ENCODE data around the gene CES3. TPM values are rescaled to one million over a fixed set of nuclear protein-coding genes. Genes with fewer than 3 reads are reported as not detected.
A peak's percentile ranks its signal among the peaks of the same experiment; 100 is the strongest.

CES3 gene
- total and polyA plus RNA-seq, 9 of the 15 experiments (the other 6 are each of a cell fraction or from before 2014, with no cell fraction given), result 0.06 to 2.2 (median 0.68) TPM

DNA sequence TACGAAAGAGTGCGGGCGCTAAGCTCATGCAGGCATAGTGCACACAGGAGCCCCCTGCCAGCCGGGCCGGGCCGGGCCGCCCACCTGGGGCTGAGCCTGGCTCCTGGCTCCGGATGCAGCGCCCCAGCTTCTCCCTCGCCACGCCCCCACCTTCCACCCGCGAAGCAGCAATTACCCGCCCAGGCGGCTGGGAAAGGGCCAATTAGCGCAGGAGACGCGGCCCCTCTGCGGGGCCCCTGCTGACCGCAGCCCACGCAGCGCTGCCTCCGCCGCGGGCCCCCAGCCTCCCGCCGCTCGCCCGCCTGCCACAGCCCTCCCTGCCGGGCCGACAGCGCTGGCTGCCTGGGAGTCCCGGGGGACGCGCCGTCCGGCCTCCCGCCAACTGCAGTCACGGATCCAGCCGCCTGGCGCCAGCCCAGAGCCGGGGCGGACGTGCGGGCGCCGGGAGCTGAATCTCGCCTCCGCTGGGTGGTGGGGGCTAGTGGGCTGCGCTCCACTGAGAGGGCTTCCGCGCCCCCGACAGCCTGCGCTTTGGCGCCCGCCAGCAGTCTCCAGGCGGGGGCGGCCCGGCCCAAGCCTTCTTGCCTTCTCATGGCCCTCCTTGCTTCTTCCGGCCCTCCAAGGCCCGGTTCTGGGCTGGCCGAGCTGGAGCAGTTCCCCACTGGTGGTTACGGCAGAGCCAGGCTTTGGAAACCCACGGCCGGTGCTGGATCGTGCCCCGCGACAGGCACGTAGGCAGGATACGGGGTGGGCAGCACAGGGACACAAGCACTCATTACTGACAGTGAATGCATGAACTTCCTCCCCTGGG is 53.0 kb downstream of the CES3 start (continued):
- TF ChIP-seq CC2D1A (IDR thresholded peaks at IDR 0.05), result no peak
- no peak for TF ChIP-seq CREB1 (IDR thresholded peaks at IDR 0.05)
- TF ChIP-seq CREB1 (CRISPR knock-in tag; IDR thresholded peaks at IDR 0.05), result no peak
- TF ChIP-seq, protein P1, sequence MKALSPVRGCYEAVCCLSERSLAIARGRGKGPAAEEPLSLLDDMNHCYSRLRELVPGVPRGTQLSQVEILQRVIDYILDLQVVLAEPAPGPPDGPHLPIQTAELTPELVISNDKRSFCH (CRISPR knock-in tag; IDR thresholded peaks at IDR 0.05), result no peak
- TF ChIP-seq, protein P1 (tag; IDR thresholded peaks at IDR 0.05), result 0 out of 2 replicates have a peak, but pooled peaks have one; percentile 43
- TF ChIP-seq, protein P2, sequence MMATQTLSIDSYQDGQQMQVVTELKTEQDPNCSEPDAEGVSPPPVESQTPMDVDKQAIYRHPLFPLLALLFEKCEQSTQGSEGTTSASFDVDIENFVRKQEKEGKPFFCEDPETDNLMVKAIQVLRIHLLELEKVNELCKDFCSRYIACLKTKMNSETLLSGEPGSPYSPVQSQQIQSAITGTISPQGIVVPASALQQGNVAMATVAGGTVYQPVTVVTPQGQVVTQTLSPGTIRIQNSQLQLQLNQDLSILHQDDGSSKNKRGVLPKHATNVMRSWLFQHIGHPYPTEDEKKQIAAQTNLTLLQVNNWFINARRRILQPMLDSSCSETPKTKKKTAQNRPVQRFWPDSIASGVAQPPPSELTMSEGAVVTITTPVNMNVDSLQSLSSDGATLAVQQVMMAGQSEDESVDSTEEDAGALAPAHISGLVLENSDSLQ (IDR thresholded peaks at IDR 0.05), result no peak
- no peak for TF ChIP-seq DPF2 (IDR thresholded peaks at IDR 0.05)
- no peak for TF ChIP-seq THRAP3 (IDR thresholded peaks at IDR 0.05; ENCODE audit: borderline replicate concordance)
- TF ChIP-seq, protein P3, sequence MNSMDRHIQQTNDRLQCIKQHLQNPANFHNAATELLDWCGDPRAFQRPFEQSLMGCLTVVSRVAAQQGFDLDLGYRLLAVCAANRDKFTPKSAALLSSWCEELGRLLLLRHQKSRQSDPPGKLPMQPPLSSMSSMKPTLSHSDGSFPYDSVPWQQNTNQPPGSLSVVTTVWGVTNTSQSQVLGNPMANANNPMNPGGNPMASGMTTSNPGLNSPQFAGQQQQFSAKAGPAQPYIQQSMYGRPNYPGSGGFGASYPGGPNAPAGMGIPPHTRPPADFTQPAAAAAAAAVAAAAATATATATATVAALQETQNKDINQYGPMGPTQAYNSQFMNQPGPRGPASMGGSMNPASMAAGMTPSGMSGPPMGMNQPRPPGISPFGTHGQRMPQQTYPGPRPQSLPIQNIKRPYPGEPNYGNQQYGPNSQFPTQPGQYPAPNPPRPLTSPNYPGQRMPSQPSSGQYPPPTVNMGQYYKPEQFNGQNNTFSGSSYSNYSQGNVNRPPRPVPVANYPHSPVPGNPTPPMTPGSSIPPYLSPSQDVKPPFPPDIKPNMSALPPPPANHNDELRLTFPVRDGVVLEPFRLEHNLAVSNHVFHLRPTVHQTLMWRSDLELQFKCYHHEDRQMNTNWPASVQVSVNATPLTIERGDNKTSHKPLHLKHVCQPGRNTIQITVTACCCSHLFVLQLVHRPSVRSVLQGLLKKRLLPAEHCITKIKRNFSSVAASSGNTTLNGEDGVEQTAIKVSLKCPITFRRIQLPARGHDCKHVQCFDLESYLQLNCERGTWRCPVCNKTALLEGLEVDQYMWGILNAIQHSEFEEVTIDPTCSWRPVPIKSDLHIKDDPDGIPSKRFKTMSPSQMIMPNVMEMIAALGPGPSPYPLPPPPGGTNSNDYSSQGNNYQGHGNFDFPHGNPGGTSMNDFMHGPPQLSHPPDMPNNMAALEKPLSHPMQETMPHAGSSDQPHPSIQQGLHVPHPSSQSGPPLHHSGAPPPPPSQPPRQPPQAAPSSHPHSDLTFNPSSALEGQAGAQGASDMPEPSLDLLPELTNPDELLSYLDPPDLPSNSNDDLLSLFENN (IDR thresholded peaks at IDR 0.05; ENCODE audit: low read depth in 2 of 2, low read length in 2 of 2), result no peak
- TF ChIP-seq, protein P4, sequence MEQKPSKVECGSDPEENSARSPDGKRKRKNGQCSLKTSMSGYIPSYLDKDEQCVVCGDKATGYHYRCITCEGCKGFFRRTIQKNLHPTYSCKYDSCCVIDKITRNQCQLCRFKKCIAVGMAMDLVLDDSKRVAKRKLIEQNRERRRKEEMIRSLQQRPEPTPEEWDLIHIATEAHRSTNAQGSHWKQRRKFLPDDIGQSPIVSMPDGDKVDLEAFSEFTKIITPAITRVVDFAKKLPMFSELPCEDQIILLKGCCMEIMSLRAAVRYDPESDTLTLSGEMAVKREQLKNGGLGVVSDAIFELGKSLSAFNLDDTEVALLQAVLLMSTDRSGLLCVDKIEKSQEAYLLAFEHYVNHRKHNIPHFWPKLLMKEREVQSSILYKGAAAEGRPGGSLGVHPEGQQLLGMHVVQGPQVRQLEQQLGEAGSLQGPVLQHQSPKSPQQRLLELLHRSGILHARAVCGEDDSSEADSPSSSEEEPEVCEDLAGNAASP (IDR thresholded peaks at IDR 0.05), result no peak
- TF ChIP-seq HCFC1 (IDR thresholded peaks at IDR 0.05; ENCODE audit: low read depth, low read length), result no peak
- no peak for TF ChIP-seq DIDO1 (tag; IDR thresholded peaks at IDR 0.05; ENCODE audit: low read depth)
- no peak; the same call in 1 of the 2 replicates for TF ChIP-seq SIN3B (IDR thresholded peaks at IDR 0.05; ENCODE audit: low read depth)
- no peak for TF ChIP-seq GTF2E2 (tag; IDR thresholded peaks at IDR 0.05)
- no peak for TF ChIP-seq BDP1 (IDR thresholded peaks at IDR 0.05; ENCODE audit: insufficient read depth, insufficient read length)
- TF ChIP-seq, protein P5, sequence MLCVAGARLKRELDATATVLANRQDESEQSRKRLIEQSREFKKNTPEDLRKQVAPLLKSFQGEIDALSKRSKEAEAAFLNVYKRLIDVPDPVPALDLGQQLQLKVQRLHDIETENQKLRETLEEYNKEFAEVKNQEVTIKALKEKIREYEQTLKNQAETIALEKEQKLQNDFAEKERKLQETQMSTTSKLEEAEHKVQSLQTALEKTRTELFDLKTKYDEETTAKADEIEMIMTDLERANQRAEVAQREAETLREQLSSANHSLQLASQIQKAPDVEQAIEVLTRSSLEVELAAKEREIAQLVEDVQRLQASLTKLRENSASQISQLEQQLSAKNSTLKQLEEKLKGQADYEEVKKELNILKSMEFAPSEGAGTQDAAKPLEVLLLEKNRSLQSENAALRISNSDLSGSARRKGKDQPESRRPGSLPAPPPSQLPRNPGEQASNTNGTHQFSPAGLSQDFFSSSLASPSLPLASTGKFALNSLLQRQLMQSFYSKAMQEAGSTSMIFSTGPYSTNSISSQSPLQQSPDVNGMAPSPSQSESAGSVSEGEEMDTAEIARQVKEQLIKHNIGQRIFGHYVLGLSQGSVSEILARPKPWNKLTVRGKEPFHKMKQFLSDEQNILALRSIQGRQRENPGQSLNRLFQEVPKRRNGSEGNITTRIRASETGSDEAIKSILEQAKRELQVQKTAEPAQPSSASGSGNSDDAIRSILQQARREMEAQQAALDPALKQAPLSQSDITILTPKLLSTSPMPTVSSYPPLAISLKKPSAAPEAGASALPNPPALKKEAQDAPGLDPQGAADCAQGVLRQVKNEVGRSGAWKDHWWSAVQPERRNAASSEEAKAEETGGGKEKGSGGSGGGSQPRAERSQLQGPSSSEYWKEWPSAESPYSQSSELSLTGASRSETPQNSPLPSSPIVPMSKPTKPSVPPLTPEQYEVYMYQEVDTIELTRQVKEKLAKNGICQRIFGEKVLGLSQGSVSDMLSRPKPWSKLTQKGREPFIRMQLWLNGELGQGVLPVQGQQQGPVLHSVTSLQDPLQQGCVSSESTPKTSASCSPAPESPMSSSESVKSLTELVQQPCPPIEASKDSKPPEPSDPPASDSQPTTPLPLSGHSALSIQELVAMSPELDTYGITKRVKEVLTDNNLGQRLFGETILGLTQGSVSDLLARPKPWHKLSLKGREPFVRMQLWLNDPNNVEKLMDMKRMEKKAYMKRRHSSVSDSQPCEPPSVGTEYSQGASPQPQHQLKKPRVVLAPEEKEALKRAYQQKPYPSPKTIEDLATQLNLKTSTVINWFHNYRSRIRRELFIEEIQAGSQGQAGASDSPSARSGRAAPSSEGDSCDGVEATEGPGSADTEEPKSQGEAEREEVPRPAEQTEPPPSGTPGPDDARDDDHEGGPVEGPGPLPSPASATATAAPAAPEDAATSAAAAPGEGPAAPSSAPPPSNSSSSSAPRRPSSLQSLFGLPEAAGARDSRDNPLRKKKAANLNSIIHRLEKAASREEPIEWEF (CRISPR knock-in tag; IDR thresholded peaks at IDR 0.05), result no peak
- TF ChIP-seq SPI1 (IDR thresholded peaks at IDR 0.05; ENCODE audit: borderline replicate concordance, low read depth, low read length), result no peak

Data from K562 (cell line).